Measurements from ENCODE around the gene KANSL1. TPM values are rescaled to one million over a fixed set of nuclear protein-coding genes. Genes with fewer than 3 reads are reported as not detected.

The KANSL1 gene
- total and polyA plus RNA-seq, 4 donors, result 16.2 to 189 (median 47.4) TPM

DNA sequence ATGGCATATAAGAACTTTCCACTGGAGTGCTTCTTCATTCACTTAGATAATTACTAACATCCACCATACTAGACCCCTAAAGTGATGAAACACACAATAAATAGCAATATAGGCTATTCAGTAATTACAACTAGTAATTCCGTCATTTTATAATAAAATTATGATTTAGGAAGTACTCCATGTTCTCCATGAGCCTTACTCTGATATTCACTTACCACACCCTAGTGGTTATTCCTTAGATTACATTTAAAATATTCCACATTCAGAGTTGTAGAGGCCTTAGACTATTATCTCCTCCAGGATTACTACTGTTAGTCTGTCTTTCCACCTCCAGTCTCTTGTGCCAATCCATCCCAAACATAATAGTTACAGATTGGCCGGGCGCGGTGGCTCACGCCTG is 131.8 kb downstream of the KANSL1 start:
- H3K4me3 ChIP-seq, result no peak overlapping the region
- ATAC-seq (ENCODE audit: insufficient read depth, low FRiP score), result no peak
- no peaks in the 10 kb centered on the region for H3K9me3 ChIP-seq (ENCODE audit: control insufficient read depth in 4 of 4, insufficient read depth in 3 of 4, low read length in 3 of 4)
- H3K9ac ChIP-seq (ENCODE audit: insufficient read depth in 1 of 2, low read length in 2 of 2), result no peak overlapping the region
- no peak for DNase-seq
- no peaks in the 10 kb centered on the region for H3K27me3 ChIP-seq (ENCODE audit: control insufficient read depth in 3 of 3, insufficient read depth in 3 of 3, low read length in 2 of 3)
- H3K4me1 ChIP-seq (ENCODE audit: control insufficient read depth in 5 of 5, insufficient read depth in 5 of 5, low read length in 5 of 5), result peaks cover 0 to 3% (median 0%) of the 10 kb centered on the region in 5 donors
- TF ChIP-seq, protein P1, sequence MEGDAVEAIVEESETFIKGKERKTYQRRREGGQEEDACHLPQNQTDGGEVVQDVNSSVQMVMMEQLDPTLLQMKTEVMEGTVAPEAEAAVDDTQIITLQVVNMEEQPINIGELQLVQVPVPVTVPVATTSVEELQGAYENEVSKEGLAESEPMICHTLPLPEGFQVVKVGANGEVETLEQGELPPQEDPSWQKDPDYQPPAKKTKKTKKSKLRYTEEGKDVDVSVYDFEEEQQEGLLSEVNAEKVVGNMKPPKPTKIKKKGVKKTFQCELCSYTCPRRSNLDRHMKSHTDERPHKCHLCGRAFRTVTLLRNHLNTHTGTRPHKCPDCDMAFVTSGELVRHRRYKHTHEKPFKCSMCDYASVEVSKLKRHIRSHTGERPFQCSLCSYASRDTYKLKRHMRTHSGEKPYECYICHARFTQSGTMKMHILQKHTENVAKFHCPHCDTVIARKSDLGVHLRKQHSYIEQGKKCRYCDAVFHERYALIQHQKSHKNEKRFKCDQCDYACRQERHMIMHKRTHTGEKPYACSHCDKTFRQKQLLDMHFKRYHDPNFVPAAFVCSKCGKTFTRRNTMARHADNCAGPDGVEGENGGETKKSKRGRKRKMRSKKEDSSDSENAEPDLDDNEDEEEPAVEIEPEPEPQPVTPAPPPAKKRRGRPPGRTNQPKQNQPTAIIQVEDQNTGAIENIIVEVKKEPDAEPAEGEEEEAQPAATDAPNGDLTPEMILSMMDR (IDR thresholded peaks at IDR 0.05; ENCODE audit: control extremely low read depth, extremely low read depth), result no peak
- peaks cover 16 to 36% (median 22%) of the 10 kb centered on the region in 4 donors for H3K36me3 ChIP-seq (ENCODE audit: control insufficient read depth in 4 of 4, insufficient read depth in 4 of 4, low read length in 4 of 4)
- no peak overlapping the region for H3K27ac ChIP-seq (ENCODE audit: low read depth in 1 of 2, low read length in 1 of 2)
- 96% methylated on average over 5 of the region's 5 CpGs for WGBS, 2 donors

DNA sequence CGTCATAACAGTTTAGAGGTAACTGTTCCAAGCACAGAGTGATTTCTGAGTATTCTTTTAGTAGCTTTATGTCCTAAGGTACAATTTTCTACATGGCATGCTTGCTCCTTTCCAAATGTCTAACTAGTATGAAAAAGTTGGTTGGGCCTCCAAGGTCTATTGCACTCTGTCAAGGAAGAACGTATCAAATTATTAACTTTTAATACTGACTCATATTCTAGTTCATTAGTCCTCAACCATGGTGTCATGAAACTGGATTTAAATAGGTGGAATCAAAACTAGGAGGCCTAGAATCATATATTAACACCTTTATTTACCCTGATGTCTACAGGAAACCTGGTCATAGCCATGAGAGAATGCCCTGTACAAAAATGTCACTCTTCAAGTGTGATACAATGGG is 132.8 kb downstream of the KANSL1 start:
- Histone ChIP-seq H3K4me3 (no peak overlapping the region), H3K36me3 (ENCODE audit: control insufficient read depth in 4 of 4, insufficient read depth in 4 of 4, low read length in 4 of 4) (peaks cover 11 to 31% (median 14%) of the 10 kb centered on the region in 4 donors), H3K27ac (ENCODE audit: low read depth in 1 of 2, low read length in 1 of 2) (no peak overlapping the region), H3K27me3 (ENCODE audit: control insufficient read depth in 3 of 3, insufficient read depth in 3 of 3, low read length in 2 of 3) (no peaks in the 10 kb centered on the region), H3K9ac (ENCODE audit: insufficient read depth in 1 of 2, low read length in 2 of 2) (no peak overlapping the region), H3K9me3 (ENCODE audit: control insufficient read depth in 4 of 4, insufficient read depth in 3 of 4, low read length in 3 of 4) (no peaks in the 10 kb centered on the region), H3K4me1 (ENCODE audit: control insufficient read depth in 5 of 5, insufficient read depth in 5 of 5, low read length in 5 of 5) (peaks cover 0 to 3% (median 0%) of the 10 kb centered on the region in 5 donors)
- no peak for ATAC-seq (ENCODE audit: insufficient read depth, low FRiP score)
- WGBS, 2 donors, result 83 to 92% methylated on average over 2 of the region's 2 CpGs
- TF ChIP-seq, protein P1 (IDR thresholded peaks at IDR 0.05; ENCODE audit: control extremely low read depth, extremely low read depth), result no peak
- DNase-seq, result no peak

DNA sequence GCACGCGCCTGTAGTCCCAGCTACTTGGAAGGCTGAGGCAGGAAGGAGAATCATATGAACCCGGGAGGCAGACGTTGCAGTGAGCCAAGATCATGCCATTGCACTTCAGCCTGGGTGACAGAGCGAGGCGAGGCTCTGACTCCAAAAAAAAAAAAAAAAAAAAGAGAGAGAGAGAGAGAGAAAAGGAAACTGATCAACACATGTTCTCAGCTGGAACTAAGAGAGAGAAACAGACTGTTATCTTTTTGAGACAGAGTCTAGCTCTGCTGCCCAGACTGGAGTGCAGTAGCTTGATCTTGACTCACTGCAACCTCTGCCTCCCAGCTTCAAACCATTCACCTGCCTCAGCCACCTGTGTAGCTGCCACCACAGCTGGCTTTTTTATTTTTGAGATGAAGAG is 133.7 kb downstream of the KANSL1 start:
- no peak overlapping the region for H3K4me3 ChIP-seq
- DNase-seq (no peak), ATAC-seq (ENCODE audit: insufficient read depth, low FRiP score) (no peak)
- 70 to 79% methylated on average over 6 of the region's 6 CpGs for whole genome bisulfite sequencing, 2 donors
- H3K9me3 ChIP-seq (ENCODE audit: control insufficient read depth in 4 of 4, insufficient read depth in 3 of 4, low read length in 3 of 4), result no peaks in the 10 kb centered on the region
- H3K36me3 ChIP-seq (ENCODE audit: control insufficient read depth in 4 of 4, insufficient read depth in 4 of 4, low read length in 4 of 4), result peaks cover 7 to 24% (median 9%) of the 10 kb centered on the region in 4 donors
- H3K9ac ChIP-seq (ENCODE audit: insufficient read depth in 1 of 2, low read length in 2 of 2), result no peak overlapping the region
- TF ChIP-seq, protein P1 (IDR thresholded peaks at IDR 0.05; ENCODE audit: control extremely low read depth, extremely low read depth), result no peak
- H3K27ac ChIP-seq (ENCODE audit: low read depth in 1 of 2, low read length in 1 of 2), result no peak overlapping the region
- no peaks in the 10 kb centered on the region for H3K27me3 ChIP-seq (ENCODE audit: control insufficient read depth in 3 of 3, insufficient read depth in 3 of 3, low read length in 2 of 3)
- peaks cover 0 to 3% (median 0%) of the 10 kb centered on the region in 5 donors for H3K4me1 ChIP-seq (ENCODE audit: control insufficient read depth in 5 of 5, insufficient read depth in 5 of 5, low read length in 5 of 5)

DNA sequence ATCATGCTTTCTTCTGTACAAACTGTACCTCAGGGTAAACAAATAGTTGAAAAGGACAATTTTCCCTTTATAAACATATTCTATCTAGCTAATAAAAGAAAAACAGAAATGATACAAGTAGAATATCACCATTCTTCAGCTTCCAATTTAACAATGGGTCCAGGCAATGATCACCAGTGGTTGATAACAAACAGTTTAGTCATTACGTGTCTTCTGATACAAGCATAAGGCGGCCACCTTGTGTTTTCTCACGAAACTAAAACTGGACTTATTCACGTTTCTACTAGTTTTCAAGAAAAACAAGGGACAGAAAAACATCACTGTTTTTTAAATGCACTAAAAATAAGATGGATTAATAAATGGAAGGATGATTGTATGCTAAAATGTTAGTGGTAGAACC is 135.9 kb downstream of the KANSL1 start:
- H3K27ac ChIP-seq (ENCODE audit: low read depth in 1 of 2, low read length in 1 of 2), result no peak overlapping the region
- TF ChIP-seq, protein P1 (IDR thresholded peaks at IDR 0.05; ENCODE audit: control extremely low read depth, extremely low read depth), result no peak
- H3K9me3 ChIP-seq (ENCODE audit: control insufficient read depth in 4 of 4, insufficient read depth in 3 of 4, low read length in 3 of 4), result no peaks in the 10 kb centered on the region
- H3K4me3 ChIP-seq, result no peak overlapping the region
- peaks cover 0 to 3% (median 0%) of the 10 kb centered on the region in 5 donors for H3K4me1 ChIP-seq (ENCODE audit: control insufficient read depth in 5 of 5, insufficient read depth in 5 of 5, low read length in 5 of 5)
- no peak for ATAC-seq (ENCODE audit: insufficient read depth, low FRiP score)
- H3K9ac ChIP-seq (ENCODE audit: insufficient read depth in 1 of 2, low read length in 2 of 2), result no peak overlapping the region
- no peak for DNase-seq
- H3K27me3 ChIP-seq (ENCODE audit: control insufficient read depth in 3 of 3, insufficient read depth in 3 of 3, low read length in 2 of 3), result no peaks in the 10 kb centered on the region
- WGBS, 2 donors, result 92 to 93% methylated on average over 4 of the region's 4 CpGs
- peaks cover 4 to 18% (median 7%) of the 10 kb centered on the region in 4 donors for H3K36me3 ChIP-seq (ENCODE audit: control insufficient read depth in 4 of 4, insufficient read depth in 4 of 4, low read length in 4 of 4)
